NCI-H128 (cell line): ENCODE data around the gene SDK1.

ENCODE experiments used
- DNase-seq: peaks from one replicate; lab custom pipeline; 2025; ENCODE audit not compliant: unreplicated experiment; lab: John Stamatoyannopoulos, UW

Gene SDK1

GRCh38 chr7:3518546-3518945 lies 217.5 kb downstream of the SDK1 start:
- DNase-seq = no peak

GRCh38 chr7:3520206-3520605 lies 219.2 kb downstream of the SDK1 start:
- no peak for DNase-seq

GRCh38 chr7:3527496-3528124 lies 226.6 kb downstream of the SDK1 start:
- DNase-seq = no peak

GRCh38 chr7:3533040-3533439 lies 232.0 kb downstream of the SDK1 start:
- DNase-seq = no peak

- no peak for DNase-seq
Observed at GRCh38 chr7:3537210-3537875, 236.3 kb downstream of the SDK1 start.

GRCh38 chr7:3538041-3538440 lies 237.0 kb downstream of the SDK1 start:
- DNase-seq = no peak

- DNase-seq = no peak
Observed at GRCh38 chr7:3540456-3541220, 239.6 kb downstream of the SDK1 start.

GRCh38 chr7:3544202-3544601 lies 243.2 kb downstream of the SDK1 start:
- DNase-seq = no peak

- DNase-seq = no peak
Observed at GRCh38 chr7:3548815-3549214, 247.8 kb downstream of the SDK1 start.

- DNase-seq = no peak
Observed at GRCh38 chr7:3549601-3550000, 248.5 kb downstream of the SDK1 start.

GRCh38 chr7:3551536-3551935 lies 250.5 kb downstream of the SDK1 start:
- DNase-seq = no peak

GRCh38 chr7:3552499-3552898 lies 251.4 kb downstream of the SDK1 start:
- DNase-seq = no peak

- DNase-seq = no peak
Observed at GRCh38 chr7:3558400-3558799, 257.3 kb downstream of the SDK1 start.

GRCh38 chr7:3559278-3559677 lies 258.2 kb downstream of the SDK1 start:
- DNase-seq = no peak

GRCh38 chr7:3560495-3560894 lies 259.4 kb downstream of the SDK1 start:
- no peak for DNase-seq

GRCh38 chr7:3561932-3562331 lies 260.9 kb downstream of the SDK1 start:
- DNase-seq = no peak

- DNase-seq = no peak
Observed at GRCh38 chr7:3564231-3564630, 263.2 kb downstream of the SDK1 start.

GRCh38 chr7:3568516-3568915 lies 267.5 kb downstream of the SDK1 start:
- no peak for DNase-seq

GRCh38 chr7:3569643-3570042 lies 268.6 kb downstream of the SDK1 start:
- no peak for DNase-seq

GRCh38 chr7:3573151-3573550 lies 272.1 kb downstream of the SDK1 start:
- DNase-seq = no peak

GRCh38 chr7:3574386-3574785 lies 273.3 kb downstream of the SDK1 start:
- no peak for DNase-seq
